HFF-Myc (cell line): ENCODE measurements around the gene STXBP4.

Experiments used
- DNase-seq: peaks from one replicate; pipeline ENCODE4 v3.0.0-alpha.2; 2011; ENCODE audit warnings: low read depth; ENCODE audit errors: extremely low read depth
- H3K4me3 ChIP-seq: replicated peaks from 2 replicates; pipeline ENCODE4 v1.5.1; 2011; ENCODE audit warnings: low read depth, mild to moderate bottlenecking, control low read depth, low read length
- CTCF ChIP-seq: IDR thresholded peaks from 2 replicates; pipeline ENCODE4 v1.5.1; 2012; ENCODE audit warnings: mild to moderate bottlenecking, low read depth, low read length, control low read depth; ENCODE audit errors: missing control alignments

STXBP4 gene

GRCh38 chr17:54935471-54935870, 33.1 kb upstream of the STXBP4 start:
- no peak for DNase-seq
- TF ChIP-seq CTCF = no peak
- H3K4me3 ChIP-seq = no peak overlapping the region

- no peak overlapping the region for H3K4me3 ChIP-seq
- no peak for TF ChIP-seq CTCF
- no peak for DNase-seq
Observed at GRCh38 chr17:54937018-54937417, 31.5 kb upstream of the STXBP4 start.

- no peak for TF ChIP-seq CTCF
- no peak for DNase-seq
Observed at GRCh38 chr17:54937426-54937825, 31.1 kb upstream of the STXBP4 start.

GRCh38 chr17:54941285-54941684, 27.3 kb upstream of the STXBP4 start:
- TF ChIP-seq CTCF = no peak
- DNase-seq = no peak
- no peak overlapping the region for H3K4me3 ChIP-seq

More at GRCh38 chr17:54937426-54937825, 31.1 kb upstream of the STXBP4 start:
- no peak overlapping the region for H3K4me3 ChIP-seq

GRCh38 chr17:54944796-54945195, 23.8 kb upstream of the STXBP4 start:
- H3K4me3 ChIP-seq = no peak overlapping the region
- DNase-seq = no peak
- no peak for TF ChIP-seq CTCF

- no peak for TF ChIP-seq CTCF
- H3K4me3 ChIP-seq = no peak overlapping the region
- DNase-seq = no peak
Observed at GRCh38 chr17:54945231-54945630, 23.3 kb upstream of the STXBP4 start.

- TF ChIP-seq CTCF = no peak
- no peak for DNase-seq
- H3K4me3 ChIP-seq = no peak overlapping the region
Observed at GRCh38 chr17:54945671-54946070, 22.9 kb upstream of the STXBP4 start.
